ENCODE results near the gene ITIH4. TPM values are rescaled to one million over a fixed set of nuclear protein-coding genes. Genes with fewer than 3 reads are reported as not detected.
A peak's percentile ranks its signal among the peaks of the same experiment; 100 is the strongest.

ITIH4 gene
- total and polyA plus RNA-seq, 8 donors: 16.2 to 276 (median 77.4) TPM

GRCh38 chr3:52834871-52835501 is 4.5 kb upstream of the ITIH4 start, which contains the start of gene MUSTN1:
Gene MUSTN1, minus strand, starts transcription at chr3:52835019. Its CDS starts 71 bp downstream, at chr3:52834948.
- Histone ChIP-seq H3K36me3 (no peaks in the 10 kb centered on the region), H3K4me1 (peaks cover 0 to 14% (median 0%) of the 10 kb centered on the region in 3 donors), H3K27ac (no peak within 1 kb of the TSS), H3K9me3 (no peaks in the 10 kb centered on the region), H3K27me3 (no peaks in the 10 kb centered on the region), H3K4me3 (no peak within 1 kb of the TSS)
- no peak for ATAC-seq
- 83% methylated on average over 11 of the region's 11 CpGs for WGBS, 2 donors
- no peak for FAIRE-seq
- no peak for TF ChIP-seq CTCF (IDR thresholded peaks at IDR 0.05)
- DNase-seq: peak in 1 of 6 donors; percentile 26
- intact Hi-C loops (cut with DNase I): no loop called here

- no peak overlapping the region for H3K4me3 ChIP-seq
- no peak for FAIRE-seq
- ATAC-seq: no peak
- H3K27me3 ChIP-seq: no peaks in the 10 kb centered on the region
- H3K27ac ChIP-seq: no peak overlapping the region
- intact Hi-C loops (cut with DNase I): no loop called here
- no peak for DNase-seq
- WGBS, 2 donors: 97 to 99% methylated on average over 14 of the region's 14 CpGs
- no peaks in the 10 kb centered on the region for H3K36me3 ChIP-seq
- TF ChIP-seq CTCF (IDR thresholded peaks at IDR 0.05): no peak
- peaks cover 0 to 19% (median 0%) of the 10 kb centered on the region in 3 donors for H3K4me1 ChIP-seq
- H3K9me3 ChIP-seq: no peaks in the 10 kb centered on the region
Observed at GRCh38 chr3:52833202-52833601, 2.7 kb upstream of the ITIH4 start.

GRCh38 chr3:52831500-52832301 is 1.2 kb upstream of the ITIH4 start:
- Histone ChIP-seq H3K27ac (peak overlapping the region in 2 of 4 donors; percentile 62 to 71), H3K27me3 (no peaks in the 10 kb centered on the region), H3K4me1 (peaks cover 0 to 27% (median 0%) of the 10 kb centered on the region in 3 donors), H3K9me3 (no peaks in the 10 kb centered on the region), H3K4me3 (no peak overlapping the region), H3K36me3 (no peaks in the 10 kb centered on the region)
- intact Hi-C loops (cut with DNase I): no loop called here
- 71 to 79% methylated on average over 21 of the region's 21 CpGs for WGBS, 2 donors
- FAIRE-seq (no peak), DNase-seq (peak in 5 of 6 donors; percentile 34 to 74 (median 66)), ATAC-seq (peak in 3 of 4 donors; percentile 19 to 43 (median 29))
- no peak for TF ChIP-seq CTCF (IDR thresholded peaks at IDR 0.05)

- 93 to 96% methylated on average over 10 of the region's 10 CpGs for WGBS, 2 donors
- FAIRE-seq: no peak
Observed at GRCh38 chr3:52829906-52830463, 487 bp downstream of the ITIH4 start.

More at GRCh38 chr3:52829906-52830463, 487 bp downstream of the ITIH4 start:
- ATAC-seq (no peak), DNase-seq (peak in 1 of 6 donors; percentile 43)
- intact Hi-C loops (cut with DNase I): no loop called here
- H3K36me3 ChIP-seq: no peaks in the 10 kb centered on the region
- H3K4me3 ChIP-seq: peak overlapping the region in 1 of 4 donors; percentile 42
- H3K9me3 ChIP-seq: no peaks in the 10 kb centered on the region
- no peaks in the 10 kb centered on the region for H3K27me3 ChIP-seq
- TF ChIP-seq CTCF (IDR thresholded peaks at IDR 0.05): no peak
- peaks cover 0 to 27% (median 0%) of the 10 kb centered on the region in 3 donors for H3K4me1 ChIP-seq
- H3K27ac ChIP-seq: peak overlapping the region in 2 of 4 donors; percentile 62 to 71
